ENCODE results near the gene COL21A1.

The COL21A1 gene

GRCh38 chr6:56155634-56156141 is 91.7 kb downstream of the COL21A1 start:
- TF ChIP-seq, protein P1, sequence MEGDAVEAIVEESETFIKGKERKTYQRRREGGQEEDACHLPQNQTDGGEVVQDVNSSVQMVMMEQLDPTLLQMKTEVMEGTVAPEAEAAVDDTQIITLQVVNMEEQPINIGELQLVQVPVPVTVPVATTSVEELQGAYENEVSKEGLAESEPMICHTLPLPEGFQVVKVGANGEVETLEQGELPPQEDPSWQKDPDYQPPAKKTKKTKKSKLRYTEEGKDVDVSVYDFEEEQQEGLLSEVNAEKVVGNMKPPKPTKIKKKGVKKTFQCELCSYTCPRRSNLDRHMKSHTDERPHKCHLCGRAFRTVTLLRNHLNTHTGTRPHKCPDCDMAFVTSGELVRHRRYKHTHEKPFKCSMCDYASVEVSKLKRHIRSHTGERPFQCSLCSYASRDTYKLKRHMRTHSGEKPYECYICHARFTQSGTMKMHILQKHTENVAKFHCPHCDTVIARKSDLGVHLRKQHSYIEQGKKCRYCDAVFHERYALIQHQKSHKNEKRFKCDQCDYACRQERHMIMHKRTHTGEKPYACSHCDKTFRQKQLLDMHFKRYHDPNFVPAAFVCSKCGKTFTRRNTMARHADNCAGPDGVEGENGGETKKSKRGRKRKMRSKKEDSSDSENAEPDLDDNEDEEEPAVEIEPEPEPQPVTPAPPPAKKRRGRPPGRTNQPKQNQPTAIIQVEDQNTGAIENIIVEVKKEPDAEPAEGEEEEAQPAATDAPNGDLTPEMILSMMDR (IDR thresholded peaks at IDR 0.05): no peak

GRCh38 chr6:56154076-56154475 is 93.3 kb downstream of the COL21A1 start:
- H3K36me3 ChIP-seq (ENCODE audit: control insufficient read depth, insufficient read depth, low read length): no peaks in the 10 kb centered on the region
- H3K9ac ChIP-seq: no peak overlapping the region
- no peaks in the 10 kb centered on the region for H3K27me3 ChIP-seq (ENCODE audit: control insufficient read depth, insufficient read depth, low read length)
- no peaks in the 10 kb centered on the region for H3K79me2 ChIP-seq
- no peaks in the 10 kb centered on the region for H3K4me1 ChIP-seq
- peaks cover 3% of the 10 kb centered on the region for H3K9me3 ChIP-seq (ENCODE audit: control insufficient read depth, low read length)
- H3K4me2 ChIP-seq (ENCODE audit: low read length): no peak overlapping the region
- no peak overlapping the region for H3K27ac ChIP-seq
- no peak overlapping the region for H2AFZ ChIP-seq
- TF ChIP-seq, protein P1 (IDR thresholded peaks at IDR 0.05): no peak
- no peak overlapping the region for H3K4me3 ChIP-seq (ENCODE audit: low read depth, low read length)

More at GRCh38 chr6:56155634-56156141, 91.7 kb downstream of the COL21A1 start:
- H3K79me2 ChIP-seq: no peaks in the 10 kb centered on the region
- no peak overlapping the region for H3K4me3 ChIP-seq (ENCODE audit: low read depth, low read length)
- no peaks in the 10 kb centered on the region for H3K27me3 ChIP-seq (ENCODE audit: control insufficient read depth, insufficient read depth, low read length)
- H3K4me2 ChIP-seq (ENCODE audit: low read length): no peak overlapping the region
- peaks cover 3% of the 10 kb centered on the region for H3K9me3 ChIP-seq (ENCODE audit: control insufficient read depth, low read length)
- no peak overlapping the region for H2AFZ ChIP-seq
- no peak overlapping the region for H3K27ac ChIP-seq
- no peaks in the 10 kb centered on the region for H3K4me1 ChIP-seq
- no peak overlapping the region for H3K9ac ChIP-seq
- no peaks in the 10 kb centered on the region for H3K36me3 ChIP-seq (ENCODE audit: control insufficient read depth, insufficient read depth, low read length)

- Histone ChIP-seq H3K79me2 (no peaks in the 10 kb centered on the region), H3K4me1 (no peaks in the 10 kb centered on the region), H3K4me3 (ENCODE audit: low read depth, low read length) (no peak overlapping the region), H3K9ac (no peak overlapping the region), H3K27me3 (ENCODE audit: control insufficient read depth, insufficient read depth, low read length) (no peaks in the 10 kb centered on the region), H3K36me3 (ENCODE audit: control insufficient read depth, insufficient read depth, low read length) (no peaks in the 10 kb centered on the region), H2AFZ (no peak overlapping the region), H3K9me3 (ENCODE audit: control insufficient read depth, low read length) (peaks cover 3% of the 10 kb centered on the region), H3K27ac (no peak overlapping the region), H3K4me2 (ENCODE audit: low read length) (no peak overlapping the region)
- TF ChIP-seq, protein P1 (IDR thresholded peaks at IDR 0.05): no peak
These were observed 94.8 kb downstream of the COL21A1 start for GRCh38 chr6:56152611-56153010.

GRCh38 chr6:56151609-56152224 is 95.7 kb downstream of the COL21A1 start:
- TF ChIP-seq, protein P1 (IDR thresholded peaks at IDR 0.05): no peak
- H3K4me1 ChIP-seq: no peaks in the 10 kb centered on the region
- H3K4me2 ChIP-seq (ENCODE audit: low read length): no peak overlapping the region
- no peaks in the 10 kb centered on the region for H3K27me3 ChIP-seq (ENCODE audit: control insufficient read depth, insufficient read depth, low read length)
- no peak overlapping the region for H2AFZ ChIP-seq
- peaks cover 3% of the 10 kb centered on the region for H3K9me3 ChIP-seq (ENCODE audit: control insufficient read depth, low read length)
- no peak overlapping the region for H3K9ac ChIP-seq
- no peaks in the 10 kb centered on the region for H3K36me3 ChIP-seq (ENCODE audit: control insufficient read depth, insufficient read depth, low read length)
- no peak overlapping the region for H3K4me3 ChIP-seq (ENCODE audit: low read depth, low read length)
- no peak overlapping the region for H3K27ac ChIP-seq
- H3K79me2 ChIP-seq: no peaks in the 10 kb centered on the region

Data from parathyroid adenoma (tissue), 2 donors.